Fibroblast of villous mesenchyme (primary cell): ENCODE results near the gene PYM1. TPM values are rescaled to one million over a fixed set of nuclear protein-coding genes. Genes with fewer than 3 reads are reported as not detected.
"Not testable (repeated sequence)": the region's sequence is repeated elsewhere in the genome, so short reads cannot be mapped to it uniquely, and the experiment has no call there.

Experiments
- DNase-seq: peaks from one replicate; pipeline ENCODE4 v3.0.0-alpha.2; 2010; ENCODE audit warnings: low read depth
- H3K4me3 ChIP-seq: 2 replicates; pipeline ENCODE4 v1.5.1; 2011; ENCODE audit warnings: low read depth, mild to moderate bottlenecking, low read length
- CTCF ChIP-seq: IDR thresholded peaks from 2 replicates; pipeline ENCODE4 v1.5.1; 2012; ENCODE audit warnings: low read depth, mild to moderate bottlenecking, low read length; ENCODE audit not compliant: insufficient read depth
- total RNA-seq: library from RNA; depleted of rRNA; stranded (reverse); fragments of >200 nt; gene quantifications from 2 replicates; pipeline ENCODE4 v1.2.3, GENCODE V29; 2012

The PYM1 gene
- total RNA-seq, 1 donor = 32.8 TPM

DNA sequence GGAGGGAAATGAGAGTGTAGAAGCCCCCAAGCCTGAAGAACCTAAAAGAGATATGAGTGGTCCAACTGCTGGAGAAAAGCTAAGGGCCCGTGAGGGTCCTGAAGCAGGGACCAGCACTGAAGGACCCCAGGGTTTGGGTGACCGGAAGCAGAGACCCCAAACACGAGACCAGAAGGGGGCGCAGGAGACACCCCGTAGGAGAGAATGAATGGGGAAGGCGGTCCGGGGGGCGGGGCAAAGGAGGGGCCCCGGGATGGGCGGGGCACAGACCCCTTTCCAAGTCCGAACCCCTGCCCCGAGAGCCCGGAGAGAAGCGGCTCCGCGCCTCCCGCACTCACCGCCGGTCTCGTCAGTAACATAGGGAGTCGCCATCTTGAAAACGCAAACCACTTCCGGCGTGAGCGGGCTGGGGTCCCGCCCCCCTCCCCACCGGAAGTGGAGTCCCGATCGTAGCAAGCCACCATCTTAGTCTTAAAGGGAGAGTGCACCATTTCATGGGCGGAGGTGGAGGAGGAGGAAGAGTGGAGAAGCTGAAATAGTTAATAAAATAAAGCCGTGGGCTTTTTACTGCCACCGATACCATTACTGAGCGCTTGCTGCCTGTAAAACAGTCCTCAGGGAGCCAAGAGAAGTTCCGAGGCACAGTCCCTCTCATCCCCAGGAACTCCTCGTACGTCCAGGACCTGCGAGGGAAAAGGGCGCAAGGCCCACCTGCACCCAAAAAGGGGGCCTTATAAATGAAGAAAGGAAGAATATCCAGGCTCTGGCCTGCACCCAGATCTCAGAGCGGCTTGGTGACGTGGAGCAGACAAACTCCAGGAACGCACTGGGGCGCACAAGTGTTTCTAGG lies 731 bp downstream of the PYM1 start:
- H3K4me3 ChIP-seq = peak overlapping the region; percentile 99
- peak; percentile 61 for TF ChIP-seq CTCF
- DNase-seq = peak; percentile 95

GRCh38 chr12:55925870-55926737 lies 1.6 kb downstream of the PYM1 start:
- peak overlapping the region; percentile 99 for H3K4me3 ChIP-seq
- no peak for TF ChIP-seq CTCF
- no peak for DNase-seq

DNA sequence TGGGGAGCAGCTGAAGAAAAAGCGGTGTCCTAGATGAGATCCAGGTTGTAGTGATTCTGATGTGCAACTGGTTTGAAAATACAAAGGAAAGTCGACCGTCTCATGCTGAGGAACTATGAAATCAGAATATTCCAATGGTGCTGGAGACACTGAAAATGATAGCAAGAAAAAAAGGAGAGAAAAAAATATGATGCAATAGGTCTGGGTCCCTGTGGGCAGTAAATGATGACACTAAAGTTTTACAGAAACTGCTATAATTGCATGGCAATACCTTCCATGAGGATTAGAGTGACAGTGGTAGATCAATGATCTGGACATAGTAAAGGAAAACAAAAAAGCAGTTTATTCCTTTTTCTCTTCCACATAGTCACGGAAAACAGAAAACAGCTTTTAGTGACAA lies 2.3 kb downstream of the PYM1 start:
- DNase-seq = no peak
- no peak for TF ChIP-seq CTCF

DNA sequence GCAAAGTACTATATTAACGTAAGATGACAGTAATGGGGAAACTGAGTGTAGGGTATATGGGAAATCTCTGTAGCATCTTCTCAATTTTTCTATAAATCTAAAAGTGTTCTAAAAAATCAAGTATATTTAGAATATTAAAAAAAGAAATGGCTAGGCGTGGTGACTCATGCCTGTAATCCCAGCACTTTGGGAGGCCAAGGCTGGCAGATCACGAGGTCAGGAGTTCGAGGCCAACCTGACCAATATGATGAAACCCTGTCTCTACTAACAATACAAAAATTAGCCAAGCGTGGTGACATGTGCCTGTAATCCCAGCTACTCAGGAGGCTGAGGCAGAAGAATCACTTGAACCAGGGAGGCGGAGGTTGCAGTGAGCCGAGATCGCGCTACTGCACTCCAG lies 4.0 kb downstream of the PYM1 start:
- not testable (repeated sequence) for DNase-seq, H3K4me3 ChIP-seq

More for the DNA sequence above, 2.3 kb downstream of the PYM1 start:
- no peak overlapping the region for H3K4me3 ChIP-seq

- DNase-seq = no peak
- no peak for TF ChIP-seq CTCF
- H3K4me3 ChIP-seq = no peak overlapping the region
Observed at GRCh38 chr12:55922126-55922525, 5.6 kb downstream of the PYM1 start.

DNA sequence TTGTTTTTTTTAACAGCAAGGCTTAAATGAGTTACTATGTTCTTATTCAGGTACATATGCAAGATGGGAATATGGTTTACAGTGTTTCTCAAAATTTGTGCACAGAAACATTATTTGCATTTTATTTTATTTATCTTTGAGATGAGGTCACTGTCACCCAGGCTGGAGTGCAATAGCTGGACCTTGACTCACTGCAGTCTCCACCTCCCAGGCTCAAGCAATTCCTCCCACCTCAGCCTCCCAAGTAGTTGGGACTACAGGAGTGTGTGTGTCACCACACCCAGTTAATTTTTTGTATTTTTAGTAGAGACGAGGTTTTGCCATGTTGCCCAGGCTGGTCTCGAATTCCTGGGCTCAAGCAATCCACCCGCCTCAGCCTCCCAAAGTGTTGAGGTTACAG lies 8.7 kb downstream of the PYM1 start:
- not testable (repeated sequence) for DNase-seq

DNA sequence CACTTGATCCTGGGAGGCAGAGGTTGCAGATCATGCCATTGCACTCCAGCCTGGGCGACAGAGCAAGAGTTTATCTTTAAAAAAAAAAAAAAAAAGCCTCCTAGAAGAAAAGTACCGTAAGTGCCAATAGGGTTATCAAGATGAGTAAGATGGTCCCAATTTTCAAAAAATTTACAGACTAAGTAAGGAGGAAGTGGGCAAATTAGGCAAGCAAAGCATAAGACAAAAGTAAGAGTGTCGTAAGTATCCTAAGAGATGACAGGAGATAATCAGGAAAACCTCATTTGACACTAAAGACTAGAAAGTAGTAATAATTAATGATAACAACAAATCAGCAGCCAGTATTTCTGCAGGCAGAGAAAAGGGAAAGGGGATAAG lies 12.2 kb downstream of the PYM1 start:
- no peak for TF ChIP-seq CTCF
- H3K4me3 ChIP-seq = no peak overlapping the region
- DNase-seq = no peak

More for the DNA sequence above, 8.7 kb downstream of the PYM1 start:
- H3K4me3 ChIP-seq = not testable (repeated sequence)
